ENCODE data around the gene TUBA8. TPM values are rescaled to one million over a fixed set of nuclear protein-coding genes. Genes with fewer than 3 reads are reported as not detected.

TUBA8 gene
- total and polyA plus RNA-seq, 2 donors (not counting 3 experiments of a cell fraction or from before 2014, with no cell fraction given): 6.9 to 8.9 TPM

- ChIA-PET CTCF (no interaction called here), POLR2A (no interaction called here)
- Histone ChIP-seq H3K4me3 (replicated peaks in 1 of 3; ENCODE audit: insufficient read depth in 1 of 3, low read depth in 1 of 3, low read length in 3 of 3) (no peak overlapping the region), H3K36me3 (ENCODE audit: control insufficient read depth in 2 of 2, extremely low read depth in 1 of 2, insufficient read depth in 2 of 2, low read length in 2 of 2) (no peaks in the 10 kb centered on the region), H3K9ac (replicated peaks; ENCODE audit: extremely low read depth, insufficient read depth, low read length) (no peak overlapping the region), H3K9me3 (replicated peaks; ENCODE audit: control insufficient read depth, insufficient read depth, low read length) (no peaks in the 10 kb centered on the region), H3K27me3 (ENCODE audit: control insufficient read depth in 2 of 2, insufficient read depth in 2 of 2, low read length in 2 of 2) (no peaks in the 10 kb centered on the region), H3K27ac (ENCODE audit: insufficient read depth, low read depth, low read length) (no peak overlapping the region), H3K4me2 (ENCODE audit: insufficient read depth, low read length) (no peak overlapping the region), H3K9me1 (replicated peaks; ENCODE audit: control insufficient read depth, extremely low read depth, insufficient read depth, low read length) (no peaks in the 10 kb centered on the region), H3K4me1 (ENCODE audit: control insufficient read depth, extremely low read depth, insufficient read depth, low read length) (peaks cover 11% of the 10 kb centered on the region), H2AFZ (ENCODE audit: low read depth, low read length) (no peak overlapping the region), H4K20me1 (replicated peaks; ENCODE audit: control insufficient read depth, extremely low read depth, insufficient read depth, low read length) (no peaks in the 10 kb centered on the region), H3K79me2 (ENCODE audit: control insufficient read depth, insufficient read depth, low read length) (peaks cover 22% of the 10 kb centered on the region)
- FAIRE-seq (no peak), DNase-seq (ENCODE audit: low read depth, low spot score) (no peak)
- dilution Hi-C loops (cut with MboI; ENCODE audit: extremely low pct_ligation_motif_present, low sequenced_read_pairs): no loop called here
- BruUV-seq (replicated peaks): no TSS peak
- intact Hi-C loops (cut with micrococcal nuclease): no loop called here
- no peak for TF ChIP-seq MYC (IDR thresholded peaks at IDR 0.05; ENCODE audit: low read depth, low read length)
These were observed 37.2 kb downstream of the TUBA8 start for GRCh38 chr22:18147791-18148190.

GRCh38 chr22:18148293-18148965 is 37.8 kb downstream of the TUBA8 start:
- intact Hi-C loops (cut with micrococcal nuclease): no loop called here
- TF ChIP-seq EZH2 (IDR thresholded peaks at IDR 0.05; ENCODE audit: borderline replicate concordance, low read depth, low read length, severe bottlenecking) (no peak), MYC (IDR thresholded peaks at IDR 0.05; ENCODE audit: low read depth, low read length) (no peak), JUN (IDR thresholded peaks at IDR 0.05; ENCODE audit: borderline replicate concordance, insufficient read depth, insufficient read length, low read depth) (no peak), POLR2AphosphoS5 (IDR thresholded peaks at IDR 0.05; ENCODE audit: insufficient read depth, low read depth, low read length) (no peak), MAX (IDR thresholded peaks at IDR 0.05; ENCODE audit: insufficient read depth, insufficient read length) (no peak), GATA2 (IDR thresholded peaks at IDR 0.05; ENCODE audit: insufficient read depth, insufficient read length, low read depth, low read length) (no peak), CTCF (IDR thresholded peaks at IDR 0.05; ENCODE audit: extremely low read depth in 1 of 2, insufficient read depth in 1 of 2, low read depth in 1 of 2, low read length in 2 of 2) (no peak), POLR2A (IDR thresholded peaks at IDR 0.05; ENCODE audit: low read depth, low read length) (no peak), FOS (IDR thresholded peaks at IDR 0.05; ENCODE audit: borderline replicate concordance, insufficient read depth, low read length) (no peak)
- ChIA-PET POLR2A (no interaction called here), CTCF (interaction anchor here (2.2 kb wide), 1 partner anchor 70 kb away, joined by 13 read pairs; the partner anchor contains the start of gene PEX26)
- H3K4me3 ChIP-seq (replicated peaks in 1 of 3; ENCODE audit: insufficient read depth in 1 of 3, low read depth in 1 of 3, low read length in 3 of 3): no peak overlapping the region
- no peak for FAIRE-seq
- DNase-seq (ENCODE audit: low read depth, low spot score): no peak
- no peaks in the 10 kb centered on the region for H3K27me3 ChIP-seq (ENCODE audit: control insufficient read depth in 2 of 2, insufficient read depth in 2 of 2, low read length in 2 of 2)
- no peak overlapping the region for H2AFZ ChIP-seq (ENCODE audit: low read depth, low read length)
- H3K36me3 ChIP-seq (ENCODE audit: control insufficient read depth in 2 of 2, extremely low read depth in 1 of 2, insufficient read depth in 2 of 2, low read length in 2 of 2): no peaks in the 10 kb centered on the region
- no peaks in the 10 kb centered on the region for H3K9me1 ChIP-seq (replicated peaks; ENCODE audit: control insufficient read depth, extremely low read depth, insufficient read depth, low read length)
- H3K4me2 ChIP-seq (ENCODE audit: insufficient read depth, low read length): no peak overlapping the region
- BruUV-seq (replicated peaks): no TSS peak
- H3K79me2 ChIP-seq (ENCODE audit: control insufficient read depth, insufficient read depth, low read length): peaks cover 26% of the 10 kb centered on the region
- no peak overlapping the region for H3K9ac ChIP-seq (replicated peaks; ENCODE audit: extremely low read depth, insufficient read depth, low read length)
- H4K20me1 ChIP-seq (replicated peaks; ENCODE audit: control insufficient read depth, extremely low read depth, insufficient read depth, low read length): no peaks in the 10 kb centered on the region
- H3K9me3 ChIP-seq (replicated peaks; ENCODE audit: control insufficient read depth, insufficient read depth, low read length): no peaks in the 10 kb centered on the region
- peaks cover 11% of the 10 kb centered on the region for H3K4me1 ChIP-seq (ENCODE audit: control insufficient read depth, extremely low read depth, insufficient read depth, low read length)
- dilution Hi-C loops (cut with MboI; ENCODE audit: extremely low pct_ligation_motif_present, low sequenced_read_pairs): no loop called here
- no peak overlapping the region for H3K27ac ChIP-seq (ENCODE audit: insufficient read depth, low read depth, low read length)
